Measurements from ENCODE around the gene FPGS. TPM values are rescaled to one million over a fixed set of nuclear protein-coding genes. Genes with fewer than 3 reads are reported as not detected.

The FPGS gene
- polyA plus RNA-seq, 1 donor (not counting 4 experiments of a cell fraction or from before 2014, with no cell fraction given): 38.2 TPM

- no peak overlapping the region for H3K9ac ChIP-seq (ENCODE audit: control insufficient read depth, extremely low read depth, insufficient read depth, low read length)
- H3K36me3 ChIP-seq (ENCODE audit: control insufficient read depth in 2 of 2, extremely low read depth in 1 of 2, insufficient read depth in 2 of 2, low read length in 2 of 2): no peaks in the 10 kb centered on the region
- peaks cover 11% of the 10 kb centered on the region for H3K27me3 ChIP-seq (ENCODE audit: control insufficient read depth, extremely low read depth, insufficient read depth, low read length)
- no peak overlapping the region for H3K4me3 ChIP-seq (ENCODE audit: control insufficient read depth in 2 of 3, extremely low read depth in 1 of 3, insufficient read depth in 2 of 3, low read depth in 1 of 3, low read length in 3 of 3)
- H4K20me1 ChIP-seq (ENCODE audit: control insufficient read depth, extremely low read depth, insufficient read depth, low read length): no peaks in the 10 kb centered on the region
- FAIRE-seq: no peak
- no peaks in the 10 kb centered on the region for H3K9me3 ChIP-seq (ENCODE audit: control insufficient read depth, low read depth, low read length)
- H3K9me1 ChIP-seq (ENCODE audit: control insufficient read depth, extremely low read depth, insufficient read depth, low read length): no peaks in the 10 kb centered on the region
- dilution Hi-C loops (cut with MboI; ENCODE audit: extremely low pct_ligation_motif_present, low sequenced_read_pairs): no loop called here
- peaks cover 3% of the 10 kb centered on the region for H3K4me1 ChIP-seq (ENCODE audit: control insufficient read depth, extremely low read depth, insufficient read depth, low read length)
- no peak for DNase-seq (ENCODE audit: low read depth, low spot score)
- H3K4me2 ChIP-seq (ENCODE audit: control insufficient read depth, extremely low read depth, insufficient read depth, low read depth, low read length): no peak overlapping the region
- H3K79me2 ChIP-seq (ENCODE audit: control insufficient read depth, insufficient read depth, low read length): no peaks in the 10 kb centered on the region
- TF ChIP-seq EZH2 (IDR thresholded peaks at IDR 0.05; ENCODE audit: low read length): no peak
- no peak overlapping the region for H3K27ac ChIP-seq (ENCODE audit: control insufficient read depth, insufficient read depth, low read length)
- no peak overlapping the region for H2AFZ ChIP-seq (ENCODE audit: control insufficient read depth, low read length)
Measured at GRCh38 chr9:127826253-127826913, 23.7 kb downstream of the FPGS start.

DNA sequence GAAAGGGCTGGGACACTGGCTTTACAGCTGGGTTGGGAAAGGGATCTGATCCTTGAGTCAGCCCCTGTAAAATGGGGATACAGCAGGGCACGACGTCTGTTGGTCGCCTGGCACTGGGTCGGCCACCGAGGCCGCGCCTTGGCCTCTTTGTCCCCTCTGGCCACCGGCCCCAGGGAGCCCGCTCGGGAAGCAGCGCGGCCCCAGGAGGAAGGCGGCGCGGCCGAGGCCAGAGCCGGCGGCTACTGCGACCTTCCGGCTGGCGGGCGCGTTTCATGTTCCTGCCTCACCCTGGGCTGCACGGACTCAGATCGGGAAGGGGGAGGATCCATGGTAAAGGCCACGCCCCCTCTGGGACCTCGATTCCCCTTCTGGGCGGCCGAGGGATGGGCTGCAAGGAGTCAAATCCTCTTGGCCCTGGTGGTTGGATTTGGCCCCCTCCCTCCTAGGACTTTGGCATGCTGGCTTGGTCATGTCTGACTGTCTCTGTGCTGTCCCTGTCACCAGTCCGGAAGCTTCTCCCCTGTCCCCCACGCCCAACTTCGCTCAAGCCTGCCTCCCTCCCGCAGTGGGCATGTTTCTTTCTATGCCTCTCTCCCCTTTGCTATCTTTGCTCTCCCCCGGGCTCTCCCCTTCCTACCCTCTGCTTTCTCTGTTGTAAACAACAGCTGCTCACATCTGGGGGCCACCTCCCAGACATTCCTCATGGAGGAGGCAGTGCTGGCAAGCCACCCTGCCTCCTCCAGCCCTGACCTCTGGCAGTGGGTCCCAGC, 25.8 kb downstream of the FPGS start:
- Histone ChIP-seq H3K9me1 (ENCODE audit: control insufficient read depth, extremely low read depth, insufficient read depth, low read length) (no peaks in the 10 kb centered on the region), H3K4me1 (ENCODE audit: control insufficient read depth, extremely low read depth, insufficient read depth, low read length) (peaks cover 3% of the 10 kb centered on the region), H4K20me1 (ENCODE audit: control insufficient read depth, extremely low read depth, insufficient read depth, low read length) (no peaks in the 10 kb centered on the region), H3K27me3 (ENCODE audit: control insufficient read depth, extremely low read depth, insufficient read depth, low read length) (peaks cover 11% of the 10 kb centered on the region), H3K36me3 (ENCODE audit: control insufficient read depth in 2 of 2, extremely low read depth in 1 of 2, insufficient read depth in 2 of 2, low read length in 2 of 2) (no peaks in the 10 kb centered on the region), H3K4me3 (ENCODE audit: control insufficient read depth in 2 of 3, extremely low read depth in 1 of 3, insufficient read depth in 2 of 3, low read depth in 1 of 3, low read length in 3 of 3) (peak overlapping the region in 2 of 3 experiments; percentile 14 to 44), H3K79me2 (ENCODE audit: control insufficient read depth, insufficient read depth, low read length) (no peaks in the 10 kb centered on the region), H3K9ac (ENCODE audit: control insufficient read depth, extremely low read depth, insufficient read depth, low read length) (no peak overlapping the region), H2AFZ (ENCODE audit: control insufficient read depth, low read length) (peak overlapping the region; percentile 64), H3K4me2 (ENCODE audit: control insufficient read depth, extremely low read depth, insufficient read depth, low read depth, low read length) (peak overlapping the region; percentile 63), H3K9me3 (ENCODE audit: control insufficient read depth, low read depth, low read length) (no peaks in the 10 kb centered on the region), H3K27ac (ENCODE audit: control insufficient read depth, insufficient read depth, low read length) (no peak overlapping the region)
- no peak for FAIRE-seq
- DNase-seq (ENCODE audit: low read depth, low spot score): no peak
- no peak for TF ChIP-seq CTCF (optimal IDR thresholded peaks at IDR 0.05 in 1 of 3, IDR thresholded peaks at IDR 0.05 in 1 of 3, conservative IDR thresholded peaks at IDR 0.05 in 1 of 3; ENCODE audit: extremely low read depth in 1 of 3, insufficient read depth in 2 of 3, low read length in 3 of 3)
- TF ChIP-seq EZH2 (IDR thresholded peaks at IDR 0.05; ENCODE audit: low read length): no peak
- dilution Hi-C loops (cut with MboI; ENCODE audit: extremely low pct_ligation_motif_present, low sequenced_read_pairs): no loop called here
